Kidney (tissue), 14 donors: ENCODE results near the gene CAPZB. TPM values are rescaled to one million over a fixed set of nuclear protein-coding genes. Genes with fewer than 3 reads are reported as not detected.
A peak's percentile ranks its signal among the peaks of the same experiment; 100 is the strongest.

Experiments used
- DNase-seq, 5 donors: peaks; one replicate each; pipeline ENCODE4 v3.0.0-alpha.2; 2013 to 2020
- FAIRE-seq: peaks from 2 replicates; lab custom pipeline; 2012; peaks lifted over from hg19 to GRCh38; lab: Jason Lieb, UNC
- H3K27ac ChIP-seq, 2 donors: one replicate each; pipeline ENCODE4 v1.7.0; 2013; ENCODE audit warnings: low read depth in 2 of 2, low read length in 2 of 2, inconsistent platforms in 1 of 2
- H3K27me3 ChIP-seq: one replicate; pipeline ENCODE4 v1.7.1; 2013; ENCODE audit warnings: low read length, inconsistent platforms; ENCODE audit not compliant: control insufficient read depth, insufficient read depth
- H3K36me3 ChIP-seq, 3 donors: one replicate each; pipeline versions ENCODE4 v1.7.0 to v1.7.1; 2013; ENCODE audit warnings: low read length in 3 of 3, control low read depth in 1 of 3, inconsistent platforms in 1 of 3; ENCODE audit not compliant: insufficient read depth in 3 of 3, control insufficient read depth in 2 of 3
- H3K4me1 ChIP-seq, 3 donors: one replicate each; pipeline versions ENCODE4 v1.7.0 to v1.7.1; 2013; ENCODE audit warnings: low read length in 3 of 3, inconsistent platforms in 1 of 3, low read depth in 1 of 3; ENCODE audit not compliant: control insufficient read depth in 2 of 3, insufficient read depth in 2 of 3
- H3K4me3 ChIP-seq, 3 donors: one replicate each; pipeline versions ENCODE4 v1.7.0 to v1.8.1; 2013; ENCODE audit warnings: low read length in 3 of 3, control low read depth in 1 of 3, inconsistent platforms in 1 of 3
- H3K9ac ChIP-seq, 3 donors: one replicate each; pipeline versions ENCODE4 v1.7.0 to v1.7.1; 2013; ENCODE audit warnings: low read length in 3 of 3, control low read depth in 1 of 3, inconsistent platforms in 1 of 3
- H3K9me3 ChIP-seq, 3 donors: one replicate each; pipeline versions ENCODE4 v1.7.0 to v1.7.1; 2013; ENCODE audit warnings: low read length in 3 of 3, control low read depth in 1 of 3, inconsistent platforms in 1 of 3; ENCODE audit not compliant: control insufficient read depth in 2 of 3, insufficient read depth in 1 of 3
- CTCF ChIP-seq: IDR thresholded peaks from 3 replicates; pipeline ENCODE4 v1.5.1; 2012; ENCODE audit warnings: mild to moderate bottlenecking, moderate library complexity, borderline replicate concordance; ENCODE audit not compliant: insufficient read depth; ENCODE audit errors: extremely low read depth
- intact Hi-C: fragments of 100-400 bp; cut with DNase I; formaldehyde crosslinking; loops from one replicate; pipeline ENCODE4 v1.11.1; 2022
- polyA plus RNA-seq: library from polyadenylated mRNA; stranded (reverse); fragments of 350-450 nt; fragmentation: Illumina TruSeq; extraction: RNeasy Lipid Tissue Mini Kit (QIAGEN cat#74804); gene quantifications from one replicate; pipeline ENCODE4 v1.2.3, GENCODE V29; 2014; ENCODE audit warnings: low read depth, low replicate concordance; ENCODE audit not compliant: insufficient read depth
- total RNA-seq: library from RNA; stranded (reverse); fragmentation: NEBNext Ultra II Directional; extraction: Animal tissue kit (Norgen Biotek cat#: 25700); gene quantifications from one replicate; pipeline ENCODE4 v1.2.1, GENCODE V29; 2021
- donor health status: control.
- donor health status: control.
- donor health status: control.
- donor health status: control.
- donor health status: control.
- donor health status: DM: yes; HTN: yes; CAD: no.
- donor health status: Normal renal cell carcinoma (clear cell type).

Gene CAPZB
- total and polyA plus RNA-seq, 2 donors from 2014 or later = 253 to 265 TPM

DNA sequence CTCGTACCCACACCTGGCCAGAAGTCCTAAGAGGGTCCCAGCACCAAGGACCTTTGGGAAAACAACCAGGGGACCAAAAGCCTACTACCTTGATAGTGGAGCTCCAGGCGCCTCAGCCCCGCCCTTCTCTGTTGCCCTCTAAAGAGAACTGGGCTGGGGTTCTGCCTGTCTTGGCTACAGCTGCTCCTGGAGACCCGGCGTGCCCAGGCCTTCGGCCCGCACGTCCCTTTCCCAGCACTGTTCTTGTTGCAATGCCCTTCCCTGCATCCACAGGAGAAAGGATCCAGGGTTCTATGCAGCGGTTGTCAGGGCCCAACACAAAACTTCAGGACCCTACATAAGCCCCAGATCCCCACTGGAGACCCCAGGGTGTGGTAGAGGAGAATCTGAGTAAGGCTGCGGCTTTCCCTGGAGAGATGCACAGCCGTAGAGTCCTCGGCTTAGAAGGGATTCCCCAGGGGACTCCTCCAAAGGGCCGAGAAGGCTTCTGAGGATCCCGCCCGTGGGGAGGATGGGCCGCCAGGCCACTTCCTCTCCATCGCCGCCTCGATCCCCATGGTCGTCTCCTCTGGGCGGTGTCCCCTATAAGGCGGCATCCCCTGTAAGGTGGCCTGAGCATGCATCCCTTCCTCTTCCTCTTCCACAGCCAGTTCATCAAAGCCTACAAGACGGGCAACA lies 161.2 kb downstream of the CAPZB start:
- Histone ChIP-seq H3K9ac (no peak overlapping the region), H3K27ac (no peak overlapping the region), H3K27me3 (no peaks in the 10 kb centered on the region), H3K4me3 (no peak overlapping the region), H3K36me3 (peaks cover 3 to 15% (median 15%) of the 10 kb centered on the region in 3 donors), H3K4me1 (no peaks in the 10 kb centered on the region), H3K9me3 (no peaks in the 10 kb centered on the region)
- peak in 1 of 5 donors; percentile 29 for DNase-seq
- intact Hi-C loops = no loop called here
- TF ChIP-seq CTCF = no peak
- no peak for FAIRE-seq

GRCh38 chr1:19322481-19322880 lies 162.9 kb downstream of the CAPZB start:
- no peaks in the 10 kb centered on the region for H3K27me3 ChIP-seq
- peaks cover 3 to 21% (median 6%) of the 10 kb centered on the region in 3 donors for H3K36me3 ChIP-seq
- no peak overlapping the region for H3K9ac ChIP-seq
- DNase-seq = peak in 1 of 5 donors; percentile 56
- TF ChIP-seq CTCF = no peak
- no peaks in the 10 kb centered on the region for H3K4me1 ChIP-seq
- no peak for FAIRE-seq
- no peaks in the 10 kb centered on the region for H3K9me3 ChIP-seq
- H3K4me3 ChIP-seq = no peak overlapping the region
- no peak overlapping the region for H3K27ac ChIP-seq
- intact Hi-C loops = no loop called here

GRCh38 chr1:19321071-19321470 lies 164.3 kb downstream of the CAPZB start:
- FAIRE-seq (no peak), DNase-seq (no peak)
- TF ChIP-seq CTCF = no peak
- H3K27ac ChIP-seq = no peak overlapping the region
- H3K9me3 ChIP-seq = no peaks in the 10 kb centered on the region
- H3K4me1 ChIP-seq = no peaks in the 10 kb centered on the region
- intact Hi-C loops = no loop called here
- no peaks in the 10 kb centered on the region for H3K27me3 ChIP-seq
- no peak overlapping the region for H3K4me3 ChIP-seq
- H3K9ac ChIP-seq = no peak overlapping the region
- H3K36me3 ChIP-seq = peaks cover 3 to 15% (median 6%) of the 10 kb centered on the region in 3 donors
